ENCODE measurements around the gene NR3C1.
"Not testable (repeated sequence)": the region's sequence is repeated elsewhere in the genome, so short reads cannot be mapped to it uniquely, and the experiment has no call there.

Gene NR3C1

DNA sequence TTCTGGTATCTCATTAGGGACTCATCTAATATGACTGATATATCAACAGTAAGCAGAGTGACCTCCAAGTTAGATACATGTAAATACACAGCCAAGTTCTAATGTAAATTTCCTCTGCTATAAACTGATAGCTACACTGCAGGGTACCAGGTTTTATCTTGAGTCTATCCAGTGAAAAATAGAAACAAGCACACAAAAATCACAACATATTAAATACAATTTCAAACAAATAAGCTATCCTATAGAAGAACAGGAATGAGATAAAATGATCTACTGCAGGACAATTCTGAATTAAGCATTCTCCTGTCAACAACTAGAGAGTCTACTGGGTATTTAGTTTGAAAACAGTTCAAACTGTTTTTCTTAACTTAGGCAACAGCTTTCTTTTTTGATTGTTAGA, 42.7 kb downstream of the NR3C1 start:
- DNase-seq, result no peak

DNA sequence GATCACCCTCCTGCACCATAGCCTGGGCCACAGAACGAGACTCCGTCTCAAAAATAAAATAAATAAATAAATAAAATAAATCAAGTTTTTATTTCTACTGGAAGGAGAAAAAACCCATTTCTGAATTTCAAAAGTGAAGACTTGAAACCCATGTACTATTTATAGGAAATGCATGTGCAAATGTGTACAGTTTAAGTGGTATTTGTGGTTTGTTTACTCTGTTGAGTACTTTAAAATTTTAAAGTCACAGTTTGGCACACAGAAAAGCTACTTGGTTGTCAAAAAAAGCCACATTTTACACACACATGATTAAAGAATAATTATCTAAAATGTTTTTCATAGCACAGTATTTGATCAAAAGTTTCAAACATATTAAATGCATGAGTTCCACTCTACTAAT, 43.6 kb downstream of the NR3C1 start:
- DNase-seq, result no peak

DNA sequence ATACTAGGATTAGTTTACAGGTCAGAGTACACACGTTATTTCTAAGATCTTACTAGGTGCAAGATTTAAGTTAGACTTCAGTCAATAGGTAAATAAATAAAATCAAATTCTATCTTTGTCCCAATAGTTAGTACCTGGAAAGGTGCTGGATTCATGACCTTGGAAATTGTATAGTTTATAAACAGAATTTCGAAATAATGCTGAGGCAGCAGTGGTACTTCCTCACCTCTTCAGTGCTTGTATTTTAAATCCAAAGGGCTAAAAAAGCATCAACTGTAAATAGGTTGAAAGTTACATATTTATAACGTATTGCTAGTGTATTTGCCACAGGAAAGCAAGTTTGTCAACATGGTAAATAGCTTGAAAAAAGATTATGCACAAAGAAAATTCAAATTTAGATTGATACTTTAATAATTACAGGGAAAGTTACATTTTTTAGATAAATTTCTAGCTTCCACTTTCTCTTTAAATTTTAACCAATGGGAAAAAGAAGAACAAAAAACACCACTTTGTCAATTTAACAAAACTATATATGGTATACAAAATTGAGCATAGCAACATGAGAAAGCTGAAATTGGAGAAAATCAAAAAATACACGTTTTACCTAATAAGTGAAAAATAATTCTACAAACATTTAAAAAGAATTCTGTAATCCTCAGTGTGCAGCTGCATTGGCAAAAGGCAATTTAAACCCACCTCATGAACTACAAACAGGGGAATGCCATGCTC, 46.5 kb downstream of the NR3C1 start:
- DNase-seq, result no peak

- peak; percentile 37 for DNase-seq
These were observed 47.8 kb downstream of the NR3C1 start for GRCh38 chr5:143355710-143356109.

DNA sequence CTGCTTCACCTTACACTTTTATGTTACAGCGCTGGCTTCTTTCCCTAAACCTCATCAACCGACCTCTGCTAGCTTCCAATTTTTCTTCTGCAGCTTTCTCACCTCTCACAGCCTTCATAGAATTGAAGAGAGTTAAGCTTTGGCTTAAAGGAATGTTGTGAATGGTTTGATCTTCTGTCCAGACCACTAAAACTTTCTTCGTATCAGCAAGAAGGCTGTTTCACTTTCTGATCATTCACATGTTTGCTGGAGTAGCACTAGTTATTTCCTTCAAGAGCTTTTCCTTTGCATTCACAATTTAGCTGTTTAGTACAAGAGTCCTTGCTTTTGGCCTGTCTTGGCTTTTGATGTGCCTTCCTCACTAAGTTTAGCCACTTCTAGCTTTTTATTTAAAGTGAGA, 49.5 kb downstream of the NR3C1 start:
- no peak for DNase-seq

DNA sequence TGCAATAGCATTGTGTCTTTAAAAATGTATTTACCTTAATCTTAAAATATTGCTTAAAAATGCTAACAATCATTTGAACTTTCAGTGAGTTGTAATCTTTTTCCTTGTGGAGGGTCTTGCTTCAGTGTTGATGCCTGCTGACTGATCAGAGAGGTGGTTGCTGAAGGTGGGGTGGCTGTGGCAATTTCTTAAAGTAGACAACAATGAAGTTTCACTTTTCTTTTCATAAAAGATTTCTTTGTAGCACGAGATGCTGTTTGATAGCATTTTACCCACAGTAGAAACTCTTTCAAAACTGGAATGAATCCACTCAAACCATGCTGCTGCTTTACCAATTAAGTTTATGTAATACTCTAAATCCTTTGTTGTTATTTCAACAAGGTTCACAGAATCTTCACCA, 50.8 kb downstream of the NR3C1 start:
- no peak for DNase-seq

GRCh38 chr5:143350751-143351602, 52.5 kb downstream of the NR3C1 start:
- DNase-seq, result no peak

GRCh38 chr5:143350341-143350740, 53.1 kb downstream of the NR3C1 start:
- DNase-seq, result no peak

DNA sequence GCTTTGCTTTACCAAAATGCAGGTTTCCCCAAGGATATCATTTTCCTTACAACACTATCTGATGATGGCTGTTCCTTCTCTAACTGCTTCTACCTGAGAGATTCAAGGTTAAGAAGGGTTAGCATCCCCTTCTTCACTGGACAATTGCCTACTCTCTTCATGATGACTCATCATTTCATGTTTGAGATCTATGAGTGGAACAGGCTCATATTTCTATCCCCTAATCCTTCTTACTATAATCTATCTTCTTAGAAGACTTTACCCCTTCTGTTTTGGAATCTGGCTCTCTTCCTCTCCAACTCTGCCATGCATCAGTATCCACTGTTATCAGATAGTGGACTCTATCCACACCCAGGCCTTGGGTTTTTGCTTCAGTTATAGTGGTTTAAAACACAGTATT, 54.3 kb downstream of the NR3C1 start:
- no peak for DNase-seq

GRCh38 chr5:143347698-143348344, 55.7 kb downstream of the NR3C1 start:
- DNase-seq, result no peak

GRCh38 chr5:143347046-143347445, 56.4 kb downstream of the NR3C1 start:
- DNase-seq, result no peak

DNA sequence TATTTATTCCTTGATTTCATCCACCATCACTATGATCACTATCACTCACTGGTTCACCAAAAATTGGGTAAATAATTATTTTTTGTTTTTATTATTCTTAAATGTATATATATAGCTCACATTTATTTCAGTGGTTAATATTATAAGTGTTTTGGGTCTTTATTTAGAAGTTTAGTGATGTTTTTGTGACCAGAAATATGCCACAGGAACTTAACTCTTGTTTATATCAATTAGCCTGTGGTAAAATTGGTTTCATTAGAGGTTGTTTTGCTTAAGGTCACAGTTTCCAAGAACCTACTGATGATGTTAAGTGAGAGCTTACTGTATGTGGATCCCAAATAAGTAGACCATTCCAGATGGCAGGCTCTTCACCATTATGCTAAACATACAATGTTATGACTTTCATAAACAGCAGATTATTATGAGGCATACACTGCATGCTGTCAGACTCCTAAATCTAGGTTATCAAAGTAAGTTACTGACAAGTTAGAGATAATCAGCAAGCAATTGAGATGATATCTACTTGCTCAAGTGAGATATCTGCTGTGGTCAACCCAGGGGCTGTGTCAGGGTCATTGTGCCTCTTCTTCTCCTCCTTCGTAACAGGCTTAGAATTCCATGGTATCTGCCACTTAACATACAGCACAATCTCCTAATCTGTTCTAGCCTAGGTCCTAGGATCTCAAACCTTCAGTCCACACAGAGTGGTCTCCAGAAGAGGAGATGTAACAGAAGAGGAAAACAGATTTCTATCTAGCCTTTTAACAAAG, 57.6 kb downstream of the NR3C1 start:
- DNase-seq, result no peak

- DNase-seq, result no peak
These were observed 60.4 kb downstream of the NR3C1 start for GRCh38 chr5:143343042-143343441.

- DNase-seq, result no peak
These were observed 60.9 kb downstream of the NR3C1 start for GRCh38 chr5:143342607-143343006.

DNA sequence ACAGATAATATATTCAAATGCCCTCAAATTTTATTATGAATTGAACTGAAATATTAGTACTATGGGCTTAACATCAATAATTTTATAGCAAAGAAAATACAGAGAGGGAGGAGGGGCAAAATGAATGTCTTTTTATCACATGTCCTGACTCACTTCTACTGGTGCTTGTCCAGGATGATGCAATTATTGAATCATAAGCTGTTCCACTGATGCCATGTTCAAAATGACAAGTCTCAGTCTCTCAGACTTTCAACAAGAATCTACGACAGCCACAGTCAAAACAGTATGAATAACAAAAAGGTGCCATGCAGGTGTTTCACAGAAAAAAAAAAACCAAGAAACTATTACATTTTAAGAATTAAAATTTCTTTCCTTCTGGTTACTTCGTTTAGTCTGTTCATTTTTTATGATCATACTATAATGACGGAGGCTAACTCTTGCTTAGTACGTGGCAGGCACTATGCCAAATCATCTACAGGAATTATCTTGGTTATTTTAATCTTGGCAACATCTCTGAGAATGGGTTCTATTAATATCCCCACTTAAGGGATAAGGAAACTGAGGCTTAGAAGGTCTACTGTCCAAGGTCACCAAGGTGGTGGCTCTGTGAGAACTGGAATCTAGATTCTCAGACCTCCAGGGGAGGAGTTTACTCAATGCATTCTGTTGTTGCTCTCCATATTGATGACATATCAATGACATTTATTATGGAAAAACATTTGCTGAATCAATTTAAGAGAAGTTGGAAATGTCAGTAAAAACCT, 61.5 kb downstream of the NR3C1 start:
- DNase-seq, result no peak

GRCh38 chr5:143340891-143341685, 62.4 kb downstream of the NR3C1 start:
- no peak for DNase-seq

- DNase-seq, result no peak
These were observed 64.7 kb downstream of the NR3C1 start for GRCh38 chr5:143338658-143339366.

GRCh38 chr5:143337946-143338345, 65.5 kb downstream of the NR3C1 start:
- no peak for DNase-seq

GRCh38 chr5:143336485-143336884, 67.0 kb downstream of the NR3C1 start:
- no peak for DNase-seq

- DNase-seq, result no peak
These were observed 68.6 kb downstream of the NR3C1 start for GRCh38 chr5:143334903-143335302.

DNA sequence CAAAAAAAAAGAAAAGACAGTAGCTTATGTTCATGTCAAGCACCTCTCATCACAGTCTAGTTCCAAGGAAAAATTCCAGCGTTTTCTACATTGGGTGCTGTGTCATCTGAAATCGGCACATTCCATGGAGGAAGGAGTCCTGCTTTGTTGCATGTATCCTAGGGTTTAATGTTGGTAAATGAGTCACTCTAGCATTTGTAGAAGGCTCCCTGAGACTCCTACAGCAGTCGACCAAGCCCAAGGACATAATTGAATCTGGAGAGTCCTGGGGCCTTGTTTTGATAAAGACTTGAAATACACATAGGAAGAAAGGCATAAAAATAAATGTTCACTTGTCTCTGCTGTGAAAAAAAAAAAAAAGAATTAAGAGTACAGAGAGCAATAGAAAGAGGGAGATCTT, 69.1 kb downstream of the NR3C1 start:
- DNase-seq, result not testable (repeated sequence)

All from activated effector memory CD4-positive, alpha-beta T cell treated with Interleukin-2 at 50 U/mL for 16 hours (primary cell).